GM18907 (cell line): ENCODE results near the gene AVPR2.

Experiments used
- ATAC-seq: cut with Tn5 transposase; IDR thresholded peaks from one replicate; pipeline ENCODE4 v1.9.1; 2021; ENCODE audit warnings: mild to moderate bottlenecking, moderate library complexity; ENCODE audit not compliant: unreplicated experiment

AVPR2 gene

GRCh38 chrX:153948847-153949805 lies 44.7 kb downstream of the AVPR2 start:
- ATAC-seq = no peak

DNA sequence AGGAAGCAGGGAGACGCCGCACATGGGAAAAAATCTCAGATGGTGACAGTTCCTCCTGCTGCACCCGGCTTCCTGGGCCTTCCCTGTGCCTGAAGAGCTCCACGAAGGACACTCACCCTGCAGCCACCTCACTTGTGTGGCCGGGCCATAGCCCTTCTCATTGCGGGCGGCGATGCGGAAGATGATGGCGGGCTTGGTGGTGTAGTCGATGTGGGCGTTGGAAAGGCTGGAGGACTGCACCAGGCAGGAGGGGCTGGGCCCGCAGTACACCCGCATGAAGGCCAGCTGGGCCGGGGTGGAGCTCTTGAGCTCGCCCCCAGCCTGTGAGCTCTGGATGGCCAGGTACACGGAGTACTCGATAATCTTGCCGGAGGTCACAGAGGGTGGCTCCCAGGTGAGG lies 45.7 kb downstream of the AVPR2 start:
- ATAC-seq = no peak

- no peak for ATAC-seq
Observed at GRCh38 chrX:153951683-153952372, 47.4 kb downstream of the AVPR2 start.

- no peak for ATAC-seq
Observed at GRCh38 chrX:153952373-153953026, 48.0 kb downstream of the AVPR2 start.

GRCh38 chrX:153953342-153953830 lies 48.9 kb downstream of the AVPR2 start:
- peak; percentile 48 for ATAC-seq

- ATAC-seq = no peak
Observed at GRCh38 chrX:153953892-153954557, 49.6 kb downstream of the AVPR2 start.

DNA sequence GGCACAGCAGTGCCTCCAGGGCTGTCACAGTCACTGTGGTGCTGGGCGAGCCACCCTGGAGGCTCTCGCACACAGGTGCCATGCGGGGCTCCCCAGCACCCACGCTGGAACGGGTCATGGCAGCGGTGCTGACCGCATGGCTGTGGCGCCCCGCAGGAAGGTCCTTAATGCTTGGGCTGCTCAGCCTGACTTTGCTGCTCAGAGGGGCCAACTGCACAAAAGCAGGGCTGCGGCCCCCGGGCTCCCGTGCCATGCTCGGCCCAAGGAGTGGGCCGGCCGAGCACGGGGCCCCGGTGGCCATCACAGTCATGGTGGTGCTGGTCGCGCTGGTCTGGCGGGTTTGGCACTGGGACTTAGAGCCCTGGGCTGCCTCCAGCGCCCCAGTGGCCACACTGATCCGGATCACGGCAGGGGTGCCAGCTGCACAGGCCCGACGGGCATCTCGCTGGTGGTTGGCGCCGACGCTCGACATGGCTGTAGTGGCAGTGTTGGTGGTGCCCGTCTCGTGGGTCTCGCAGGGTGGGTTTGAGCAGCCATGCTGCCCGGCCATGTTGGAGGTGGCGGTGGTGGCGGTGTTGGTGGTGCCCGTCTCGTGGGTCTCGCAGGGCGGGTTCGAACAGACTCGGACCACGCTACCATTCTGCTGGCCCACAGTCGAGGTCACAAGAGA lies 50.2 kb downstream of the AVPR2 start:
- no peak for ATAC-seq

GRCh38 chrX:153955228-153955732 lies 50.8 kb downstream of the AVPR2 start:
- no peak for ATAC-seq

DNA sequence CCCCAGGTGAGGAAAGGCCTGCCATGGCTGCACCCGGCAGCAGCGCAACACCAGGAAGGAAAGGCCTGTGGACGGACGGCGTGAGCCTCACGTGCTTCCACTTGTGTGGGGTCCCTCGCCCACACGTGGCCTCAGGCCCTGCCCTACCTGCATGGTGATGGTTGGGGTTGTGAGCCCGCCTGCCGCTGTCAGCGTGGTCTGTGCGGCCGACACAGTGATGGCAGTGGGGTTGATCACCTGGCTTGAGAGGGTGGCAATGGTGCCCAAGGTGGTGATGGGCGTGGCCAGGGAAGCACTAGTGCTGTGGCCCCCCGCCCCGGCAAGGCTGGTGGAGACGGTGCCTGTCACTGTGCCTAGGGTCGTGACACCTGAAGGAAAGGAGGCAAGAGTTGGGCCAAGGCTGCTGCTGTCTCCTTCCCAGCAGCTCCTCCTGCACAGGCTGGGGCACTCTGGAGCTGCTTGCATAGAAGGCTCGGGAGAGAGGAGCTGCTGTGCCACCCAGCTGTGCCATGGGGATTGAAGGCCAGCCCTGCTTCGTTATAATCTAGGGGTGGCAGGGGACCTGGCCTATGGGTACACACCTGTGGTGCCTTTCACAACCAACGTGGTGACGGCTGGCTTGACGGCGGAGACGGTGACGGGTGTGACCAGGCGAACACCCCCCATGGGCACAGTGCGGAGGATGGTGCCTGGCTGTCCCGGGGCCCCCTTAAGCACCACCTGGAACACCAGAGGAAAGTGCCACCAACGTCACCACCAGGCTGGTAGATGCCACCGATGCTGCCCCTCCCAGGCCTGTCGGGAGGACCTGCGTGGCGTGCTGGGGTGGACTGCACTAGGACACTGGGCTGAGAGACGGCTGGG lies 51.8 kb downstream of the AVPR2 start:
- no peak for ATAC-seq
